Measurements from ENCODE around the gene KLF6.
"Not testable (repeated sequence)": the region's sequence is repeated elsewhere in the genome, so short reads cannot be mapped to it uniquely, and the experiment has no call there.

DNA sequence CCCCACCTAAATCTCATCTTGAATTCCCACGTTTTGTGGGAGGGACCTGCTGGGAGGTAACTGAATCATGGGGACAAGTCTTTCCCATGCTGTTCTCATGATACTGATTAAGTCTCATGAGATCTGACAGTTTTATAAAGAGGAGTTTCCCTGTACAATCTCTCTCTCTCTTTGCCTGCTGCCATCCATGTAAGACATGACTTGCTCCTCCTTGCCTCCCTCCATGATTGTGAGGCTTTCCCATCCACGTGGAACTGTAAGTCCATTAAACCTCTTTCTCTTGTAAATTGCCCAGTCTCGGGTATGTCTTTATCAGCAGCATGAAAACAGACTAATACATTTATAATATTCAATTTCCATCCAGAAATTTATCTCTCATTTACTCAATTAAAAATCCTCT lies 52.8 kb downstream of the KLF6 start:
- not testable (repeated sequence) for TF ChIP-seq POLR2A (IDR thresholded peaks at IDR 0.05)
- TF ChIP-seq, protein P1, sequence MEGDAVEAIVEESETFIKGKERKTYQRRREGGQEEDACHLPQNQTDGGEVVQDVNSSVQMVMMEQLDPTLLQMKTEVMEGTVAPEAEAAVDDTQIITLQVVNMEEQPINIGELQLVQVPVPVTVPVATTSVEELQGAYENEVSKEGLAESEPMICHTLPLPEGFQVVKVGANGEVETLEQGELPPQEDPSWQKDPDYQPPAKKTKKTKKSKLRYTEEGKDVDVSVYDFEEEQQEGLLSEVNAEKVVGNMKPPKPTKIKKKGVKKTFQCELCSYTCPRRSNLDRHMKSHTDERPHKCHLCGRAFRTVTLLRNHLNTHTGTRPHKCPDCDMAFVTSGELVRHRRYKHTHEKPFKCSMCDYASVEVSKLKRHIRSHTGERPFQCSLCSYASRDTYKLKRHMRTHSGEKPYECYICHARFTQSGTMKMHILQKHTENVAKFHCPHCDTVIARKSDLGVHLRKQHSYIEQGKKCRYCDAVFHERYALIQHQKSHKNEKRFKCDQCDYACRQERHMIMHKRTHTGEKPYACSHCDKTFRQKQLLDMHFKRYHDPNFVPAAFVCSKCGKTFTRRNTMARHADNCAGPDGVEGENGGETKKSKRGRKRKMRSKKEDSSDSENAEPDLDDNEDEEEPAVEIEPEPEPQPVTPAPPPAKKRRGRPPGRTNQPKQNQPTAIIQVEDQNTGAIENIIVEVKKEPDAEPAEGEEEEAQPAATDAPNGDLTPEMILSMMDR (IDR thresholded peaks at IDR 0.05), result not testable (repeated sequence)

All from transverse colon (tissue), 3 donors.